H9 (cell line): ENCODE results near the gene ECSIT. TPM values are rescaled to one million over a fixed set of nuclear protein-coding genes. Genes with fewer than 3 reads are reported as not detected.

Experiments used
- DNase-seq: peaks from one replicate; pipeline ENCODE4 v3.0.0-alpha.2; 2017
- H2AFZ ChIP-seq: one replicate; pipeline ENCODE4 v1.6.1; 2013; ENCODE audit warnings: mild to moderate bottlenecking, low read length, control low read depth, moderate library complexity
- H2AK5ac ChIP-seq: 2 replicates; pipeline ENCODE4 v1.6.1; 2013; ENCODE audit warnings: low read length, control low read depth, mixed read lengths; ENCODE audit not compliant: insufficient read length
- H2BK120ac ChIP-seq: one replicate; pipeline ENCODE4 v1.6.1; 2013; ENCODE audit warnings: low read depth, mild to moderate bottlenecking, low read length, control low read depth, inconsistent platforms; ENCODE audit not compliant: poor library complexity, severe bottlenecking
- H2BK12ac ChIP-seq: 2 replicates; pipeline ENCODE4 v1.6.1; 2013; ENCODE audit warnings: low read length, control low read depth, mixed read lengths, low read depth; ENCODE audit not compliant: insufficient read length
- H2BK15ac ChIP-seq: 2 replicates; pipeline ENCODE4 v1.6.1; 2013; ENCODE audit warnings: low read depth, low read length, control low read depth
- H2BK20ac ChIP-seq: one replicate; pipeline ENCODE4 v1.6.1; 2013; ENCODE audit warnings: low read depth, mild to moderate bottlenecking, low read length, control low read depth, inconsistent platforms; ENCODE audit not compliant: poor library complexity, severe bottlenecking
- H2BK5ac ChIP-seq: 2 replicates; pipeline ENCODE4 v1.6.1; 2013; ENCODE audit warnings: low read length, control low read depth, mixed read lengths; ENCODE audit not compliant: insufficient read length
- H3K14ac ChIP-seq: 2 replicates; pipeline ENCODE4 v1.6.1; 2013; ENCODE audit warnings: low read length, control low read depth; ENCODE audit not compliant: insufficient read depth
- H3K18ac ChIP-seq: 2 replicates; pipeline ENCODE4 v1.6.1; 2013; ENCODE audit warnings: low read depth, mild to moderate bottlenecking, mixed read lengths, low read length, control low read depth; ENCODE audit not compliant: insufficient read length
- H3K23ac ChIP-seq: 2 replicates; pipeline ENCODE4 v1.6.1; 2013; ENCODE audit warnings: low read length, control low read depth, mixed read lengths, low read depth; ENCODE audit not compliant: insufficient read length
- H3K23me2 ChIP-seq: 2 replicates; pipeline ENCODE4 v1.6.1; 2013; ENCODE audit warnings: low read depth, mild to moderate bottlenecking, mixed read lengths, low read length, control low read depth; ENCODE audit not compliant: insufficient read length, poor library complexity, severe bottlenecking
- H3K27ac ChIP-seq: 2 replicates; pipeline ENCODE4 v1.5.1; 2013; ENCODE audit warnings: low read length, control low read depth, mixed read lengths, low read depth; ENCODE audit not compliant: insufficient read length
- H3K27me3 ChIP-seq: 2 replicates; pipeline ENCODE4 v1.6.1; 2013; ENCODE audit warnings: low read length, control low read depth, inconsistent platforms; ENCODE audit not compliant: insufficient read depth
- H3K4ac ChIP-seq: 2 replicates; pipeline ENCODE4 v1.6.1; 2013; ENCODE audit warnings: low read depth, mild to moderate bottlenecking, control low read depth, inconsistent platforms, low read length, moderate library complexity
- H3K4me1 ChIP-seq: 2 replicates; pipeline ENCODE4 v1.6.1; 2013; ENCODE audit warnings: low read length, control low read depth, inconsistent platforms; ENCODE audit not compliant: insufficient read depth
- H3K4me2 ChIP-seq: 2 replicates; pipeline ENCODE4 v1.6.1; 2013; ENCODE audit warnings: low read length, control low read depth, mixed read lengths; ENCODE audit not compliant: insufficient read length, insufficient read depth
- H3K56ac ChIP-seq: 2 replicates; pipeline ENCODE4 v1.6.1; 2013; ENCODE audit warnings: low read depth, mild to moderate bottlenecking, mixed read lengths, low read length, control low read depth; ENCODE audit not compliant: insufficient read length
- H3K79me1 ChIP-seq: 2 replicates; pipeline ENCODE4 v1.6.1; 2013; ENCODE audit warnings: low read depth, mild to moderate bottlenecking, moderate library complexity, low read length, control low read depth, inconsistent platforms; ENCODE audit not compliant: insufficient read depth, poor library complexity, severe bottlenecking
- H3K79me2 ChIP-seq: 2 replicates; pipeline ENCODE4 v1.6.1; 2013; ENCODE audit warnings: low read length, control low read depth, inconsistent platforms; ENCODE audit not compliant: insufficient read depth
- H3K9ac ChIP-seq: 2 replicates; pipeline ENCODE4 v1.6.1; 2013; ENCODE audit warnings: low read length, control low read depth, mixed read lengths; ENCODE audit not compliant: insufficient read length; ENCODE audit errors: extremely low read depth
- H3K9me3 ChIP-seq: one replicate; pipeline ENCODE4 v1.6.1; 2013; ENCODE audit warnings: low read depth, low read length, inconsistent platforms; ENCODE audit not compliant: control insufficient read depth
- H3T11ph ChIP-seq: one replicate; pipeline ENCODE4 v1.6.1; 2013; ENCODE audit warnings: mild to moderate bottlenecking, low read length, control low read depth, inconsistent platforms
- H4K20me1 ChIP-seq: one replicate; pipeline ENCODE4 v1.6.1; 2013; ENCODE audit not compliant: control insufficient read depth, insufficient read length, insufficient read depth
- H4K5ac ChIP-seq: 2 replicates; pipeline ENCODE4 v1.6.1; 2013; ENCODE audit warnings: low read depth, mild to moderate bottlenecking, mixed read lengths, low read length, control low read depth; ENCODE audit not compliant: insufficient read length
- H4K8ac ChIP-seq: replicated peaks from 2 replicates; pipeline ENCODE4 v1.6.1; 2013; ENCODE audit warnings: low read length, control low read depth, mixed read lengths, low read depth; ENCODE audit not compliant: insufficient read length
- H4K91ac ChIP-seq: 2 replicates; pipeline ENCODE4 v1.6.1; 2013; ENCODE audit warnings: low read depth, mild to moderate bottlenecking, moderate library complexity, mixed read lengths, low read length, control low read depth; ENCODE audit not compliant: insufficient read length
- H3K27ac Mint-ChIP-seq, 3 experiments: 2 replicates in 2 of 3; 3 replicates in 1 of 3; pipeline ENCODE4 v1.8.0; 2020 to 2021; ENCODE audit warnings: mixed read lengths in 3 of 3, mild to moderate bottlenecking in 1 of 3, moderate library complexity in 1 of 3
- H3K27me3 Mint-ChIP-seq: 2 replicates; pipeline ENCODE4 v1.8.0; 2021; ENCODE audit warnings: low read depth, mild to moderate bottlenecking, moderate library complexity, mixed read lengths
- H3K36me3 Mint-ChIP-seq, 3 experiments: 2 replicates in 2 of 3; 3 replicates in 1 of 3; pipeline ENCODE4 v1.8.0; 2020 to 2021; ENCODE audit warnings: low read depth in 3 of 3, mixed read lengths in 3 of 3; ENCODE audit not compliant: insufficient read depth in 1 of 3
- H3K4me1 Mint-ChIP-seq, 2 experiments: 2 replicates each; pipeline ENCODE4 v1.8.0; 2020; ENCODE audit warnings: mixed read lengths in 2 of 2
- H3K4me3 Mint-ChIP-seq, 2 experiments: 2 replicates in 1 of 2; 3 replicates in 1 of 2; pipeline ENCODE4 v1.8.0; 2020 to 2021; ENCODE audit warnings: mild to moderate bottlenecking in 2 of 2, mixed read lengths in 2 of 2, moderate library complexity in 1 of 2
- H3K9me3 Mint-ChIP-seq, 2 experiments: 2 replicates in 1 of 2; 3 replicates in 1 of 2; pipeline ENCODE4 v1.8.0; 2020; ENCODE audit warnings: mild to moderate bottlenecking in 2 of 2, mixed read lengths in 2 of 2, moderate library complexity in 1 of 2
- CTCF ChIP-seq: fragments of 200-600 bp; sonication (generic); conservative IDR thresholded peaks from 3 replicates; pipeline ENCODE4 v1.8.0; 2021; ENCODE audit warnings: antibody characterized with exemption, mild to moderate bottlenecking
- WGBS: extraction: QIAGEN DNeasy Blood & Tissue Kit; methylation state at CpG from one replicate; pipeline ENCODE4 v1.1.7; 2013; ENCODE audit warnings: missing lambda C conversion rate, low lambda C conversion rate, mixed read lengths; ENCODE audit not compliant: insufficient read length; ENCODE audit errors: extremely low coverage; 5-methylcytosine and 5-hydroxymethylcytosine counted together
- total RNA-seq: library from RNA; stranded (reverse); gene quantifications from 2 replicates; pipeline ENCODE4 v1.2.1, GENCODE V29; 2021

The ECSIT gene
- total RNA-seq, 1 experiment from 2014 or later, result 42.4 TPM

GRCh38 chr19:11570039-11570462, 41.1 kb upstream of the ECSIT start:
- H2AK5ac ChIP-seq, result no peak overlapping the region
- Mint-ChIP-seq H3K27ac (no peak overlapping the region), H3K9me3 (no peaks in the 10 kb centered on the region), H3K36me3 (no peaks in the 10 kb centered on the region), H3K4me3 (no peak overlapping the region), H3K27me3 (no peaks in the 10 kb centered on the region), H3K4me1 (no peaks in the 10 kb centered on the region)
- no peak for TF ChIP-seq CTCF
- no peaks in the 10 kb centered on the region for H3K27me3 ChIP-seq
- no peak overlapping the region for H2BK20ac ChIP-seq
- no peak overlapping the region for H3T11ph ChIP-seq
- no peak overlapping the region for H4K5ac ChIP-seq
- H4K8ac ChIP-seq, result no peak overlapping the region
- H4K91ac ChIP-seq, result no peak overlapping the region
- no peak overlapping the region for H3K27ac ChIP-seq
- no peaks in the 10 kb centered on the region for H3K79me2 ChIP-seq
- no peak overlapping the region for H3K4me2 ChIP-seq
- H3K23ac ChIP-seq, result no peak overlapping the region
- no CpG with 5 or more reads among the region's 5 CpGs for WGBS
- DNase-seq, result no peak
- H3K79me1 ChIP-seq, result no peaks in the 10 kb centered on the region
- H3K4me1 ChIP-seq, result no peaks in the 10 kb centered on the region
- H4K20me1 ChIP-seq, result no peaks in the 10 kb centered on the region
- no peak overlapping the region for H3K9ac ChIP-seq
- H3K18ac ChIP-seq, result no peak overlapping the region
- no peaks in the 10 kb centered on the region for H3K23me2 ChIP-seq
- no peak overlapping the region for H2BK5ac ChIP-seq
- no peak overlapping the region for H2BK12ac ChIP-seq
- no peak overlapping the region for H3K56ac ChIP-seq
- no peak overlapping the region for H3K14ac ChIP-seq
- H3K9me3 ChIP-seq, result no peaks in the 10 kb centered on the region
- no peak overlapping the region for H3K4ac ChIP-seq
- H2BK15ac ChIP-seq, result no peak overlapping the region
- H2AFZ ChIP-seq, result no peak overlapping the region
- no peak overlapping the region for H2BK120ac ChIP-seq
